NCI-H2227 (cell line): ENCODE results near the gene PPIP5K1.

Experiments
- DNase-seq: peaks from one replicate; lab custom pipeline; 2025; ENCODE audit not compliant: unreplicated experiment; lab: John Stamatoyannopoulos, UW

Gene PPIP5K1

GRCh38 chr15:43492266-43492665 lies 97.7 kb downstream of the PPIP5K1 start:
- DNase-seq, result no peak

- no peak for DNase-seq
Observed at GRCh38 chr15:43489191-43489590, 100.8 kb downstream of the PPIP5K1 start.

- DNase-seq, result no peak
Observed at GRCh38 chr15:43488790-43489189, 101.2 kb downstream of the PPIP5K1 start.

GRCh38 chr15:43487271-43487895 lies 102.6 kb downstream of the PPIP5K1 start:
- no peak for DNase-seq

- DNase-seq, result no peak
Observed at GRCh38 chr15:43484455-43484854, 105.6 kb downstream of the PPIP5K1 start.
